SK-N-SH treated with all-trans-retinoic acid at 6 μM for 48 hours (cell line): ENCODE results near the gene PPP1R7.

ENCODE experiments used
- ATAC-seq: fragments of 200-7000 bp; cut with Tn5 transposase; 3 replicates; pipeline ENCODE4 v1.9.1; 2020; ENCODE audit warnings: mild to moderate bottlenecking, moderate library complexity
- ARNTL ChIP-seq: fragments of 450-650 bp; formaldehyde crosslinking; IDR thresholded peaks from 2 replicates; pipeline ENCODE4 v1.5.0; 2020; ENCODE audit warnings: low read depth, mild to moderate bottlenecking, moderate library complexity, borderline replicate concordance
- BACH2 ChIP-seq: fragments of 250-450 bp; sonication (Bioruptor Pico); IDR thresholded peaks from 2 replicates; pipeline ENCODE4 v1.9.0; 2021; ENCODE audit warnings: mild to moderate bottlenecking, borderline replicate concordance
- CSDC2 ChIP-seq: fragments of 250-450 bp; sonication (Bioruptor Pico); IDR thresholded peaks from 2 replicates; pipeline ENCODE4 v1.5.0; 2020; ENCODE audit warnings: mild to moderate bottlenecking, moderate library complexity
- ESRRG ChIP-seq: fragments of 250-450 bp; sonication (Bioruptor Pico); IDR thresholded peaks from 2 replicates; pipeline ENCODE4 v1.6.1; 2021; ENCODE audit warnings: mild to moderate bottlenecking
- GLIS3 ChIP-seq: fragments of 250-450 bp; sonication (Bioruptor Pico); IDR thresholded peaks from 2 replicates; pipeline ENCODE4 v1.5.0; 2020; ENCODE audit warnings: mild to moderate bottlenecking, moderate library complexity
- ISL1 ChIP-seq: fragments of 250-450 bp; sonication (Bioruptor Pico); IDR thresholded peaks from 2 replicates; pipeline ENCODE4 v2.1.2; 2022; ENCODE audit warnings: mild to moderate bottlenecking, moderate library complexity
- OSR1 ChIP-seq: fragments of 250-450 bp; sonication (Bioruptor Pico); IDR thresholded peaks from 2 replicates; pipeline ENCODE4 v1.8.0; 2022; ENCODE audit warnings: moderate library complexity, mild to moderate bottlenecking, inconsistent platforms
- PPARA ChIP-seq: fragments of 250-450 bp; sonication (Bioruptor Pico); IDR thresholded peaks from 2 replicates; pipeline ENCODE4 v1.5.0; 2020; ENCODE audit warnings: mild to moderate bottlenecking, borderline replicate concordance
- RARB ChIP-seq: fragments of 250-450 bp; sonication (Bioruptor Pico); IDR thresholded peaks from 2 replicates; pipeline ENCODE4 v1.8.0; 2021; ENCODE audit warnings: mild to moderate bottlenecking, moderate library complexity
- SNAI2 ChIP-seq: fragments of 250-450 bp; sonication (Bioruptor Pico); IDR thresholded peaks from 2 replicates; pipeline ENCODE4 v1.5.0; 2020; ENCODE audit warnings: mild to moderate bottlenecking, moderate library complexity
- TCF4 ChIP-seq: fragments of 250-450 bp; sonication (Bioruptor Pico); IDR thresholded peaks from 2 replicates; pipeline ENCODE4 v1.8.0; 2021; ENCODE audit warnings: mild to moderate bottlenecking, moderate library complexity, borderline replicate concordance
- TOX ChIP-seq: fragments of 250-450 bp; sonication (Bioruptor Pico); IDR thresholded peaks from 2 replicates; pipeline ENCODE4 v1.8.0; 2021; ENCODE audit warnings: mild to moderate bottlenecking, moderate library complexity, borderline replicate concordance
- ZC3H10 ChIP-seq: fragments of 250-450 bp; sonication (Bioruptor Pico); IDR thresholded peaks from 2 replicates; pipeline ENCODE4 v1.5.1; 2021; ENCODE audit warnings: mild to moderate bottlenecking, moderate library complexity
- ZFP3 ChIP-seq: fragments of 250-450 bp; sonication (Bioruptor Pico); IDR thresholded peaks from 2 replicates; pipeline ENCODE4 v1.5.0; 2020; ENCODE audit warnings: mild to moderate bottlenecking, moderate library complexity
- ZFP30 ChIP-seq: fragments of 450-650 bp; formaldehyde crosslinking; IDR thresholded peaks from 2 replicates; pipeline ENCODE4 v1.5.0; 2022; ENCODE audit warnings: mild to moderate bottlenecking, moderate library complexity
- ZNF565 ChIP-seq: fragments of 450-650 bp; formaldehyde crosslinking; conservative IDR thresholded peaks from 2 replicates; pipeline ENCODE4 v1.5.0; 2020; ENCODE audit warnings: low read depth, mild to moderate bottlenecking, moderate library complexity
- ZNF70 ChIP-seq: fragments of 450-650 bp; formaldehyde crosslinking; IDR thresholded peaks from 2 replicates; pipeline ENCODE4 v1.5.0; 2020; ENCODE audit warnings: mild to moderate bottlenecking, moderate library complexity
- ZNF8 ChIP-seq: fragments of 450-650 bp; formaldehyde crosslinking; IDR thresholded peaks from 2 replicates; pipeline ENCODE4 v1.5.0; 2020; ENCODE audit warnings: mild to moderate bottlenecking, moderate library complexity
- TF ChIP-seq, protein P1 (sequence below): fragments of 250-450 bp; sonication (Bioruptor Pico); IDR thresholded peaks from 2 replicates; pipeline ENCODE4 v1.5.0; 2020; ENCODE audit warnings: mild to moderate bottlenecking, moderate library complexity
- TF ChIP-seq, protein P2 (sequence below): fragments of 250-450 bp; sonication (Bioruptor Pico); IDR thresholded peaks from 2 replicates; pipeline ENCODE4 v1.5.1; 2020; ENCODE audit warnings: low read depth, mild to moderate bottlenecking, moderate library complexity
- TF ChIP-seq, protein P3 (sequence below): fragments of 250-450 bp; sonication (Bioruptor Pico); IDR thresholded peaks from 2 replicates; pipeline ENCODE4 v1.8.0; 2020; ENCODE audit warnings: mild to moderate bottlenecking, moderate library complexity, borderline replicate concordance
- TF ChIP-seq, protein P4 (sequence below): fragments of 250-450 bp; sonication (Bioruptor Pico); IDR thresholded peaks from 2 replicates; pipeline ENCODE4 v1.8.0; 2021; ENCODE audit warnings: low read depth, mild to moderate bottlenecking, moderate library complexity, borderline replicate concordance

The PPP1R7 gene

DNA sequence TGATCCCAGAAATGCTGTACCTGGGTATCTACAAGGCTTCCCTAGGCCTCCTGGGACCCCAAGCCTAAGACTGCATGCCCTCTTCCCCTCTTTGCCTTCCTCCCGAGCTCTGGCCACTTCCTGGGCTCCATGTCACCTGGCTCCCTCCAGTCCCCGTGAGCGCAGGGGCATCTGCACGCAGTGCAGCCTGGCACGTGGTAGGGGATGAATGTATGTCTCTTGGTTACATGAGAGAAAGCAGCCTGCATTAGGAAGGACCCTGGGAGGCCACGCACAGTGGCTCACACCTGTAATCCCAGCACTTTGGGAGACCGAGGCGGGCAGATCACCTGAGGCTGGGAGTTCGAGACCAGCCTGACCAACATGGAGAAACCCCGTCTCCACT, 16.8 kb upstream of the PPP1R7 start (continued):
- TF ChIP-seq, protein P1, sequence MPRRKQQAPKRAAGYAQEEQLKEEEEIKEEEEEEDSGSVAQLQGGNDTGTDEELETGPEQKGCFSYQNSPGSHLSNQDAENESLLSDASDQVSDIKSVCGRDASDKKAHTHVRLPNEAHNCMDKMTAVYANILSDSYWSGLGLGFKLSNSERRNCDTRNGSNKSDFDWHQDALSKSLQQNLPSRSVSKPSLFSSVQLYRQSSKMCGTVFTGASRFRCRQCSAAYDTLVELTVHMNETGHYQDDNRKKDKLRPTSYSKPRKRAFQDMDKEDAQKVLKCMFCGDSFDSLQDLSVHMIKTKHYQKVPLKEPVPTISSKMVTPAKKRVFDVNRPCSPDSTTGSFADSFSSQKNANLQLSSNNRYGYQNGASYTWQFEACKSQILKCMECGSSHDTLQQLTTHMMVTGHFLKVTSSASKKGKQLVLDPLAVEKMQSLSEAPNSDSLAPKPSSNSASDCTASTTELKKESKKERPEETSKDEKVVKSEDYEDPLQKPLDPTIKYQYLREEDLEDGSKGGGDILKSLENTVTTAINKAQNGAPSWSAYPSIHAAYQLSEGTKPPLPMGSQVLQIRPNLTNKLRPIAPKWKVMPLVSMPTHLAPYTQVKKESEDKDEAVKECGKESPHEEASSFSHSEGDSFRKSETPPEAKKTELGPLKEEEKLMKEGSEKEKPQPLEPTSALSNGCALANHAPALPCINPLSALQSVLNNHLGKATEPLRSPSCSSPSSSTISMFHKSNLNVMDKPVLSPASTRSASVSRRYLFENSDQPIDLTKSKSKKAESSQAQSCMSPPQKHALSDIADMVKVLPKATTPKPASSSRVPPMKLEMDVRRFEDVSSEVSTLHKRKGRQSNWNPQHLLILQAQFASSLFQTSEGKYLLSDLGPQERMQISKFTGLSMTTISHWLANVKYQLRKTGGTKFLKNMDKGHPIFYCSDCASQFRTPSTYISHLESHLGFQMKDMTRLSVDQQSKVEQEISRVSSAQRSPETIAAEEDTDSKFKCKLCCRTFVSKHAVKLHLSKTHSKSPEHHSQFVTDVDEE (CRISPR knock-in tag) = no peak
- TF ChIP-seq ZFP30 (no peak), BACH2 (CRISPR knock-in tag) (no peak)
- TF ChIP-seq, all 23 proteins: peak for 0

DNA sequence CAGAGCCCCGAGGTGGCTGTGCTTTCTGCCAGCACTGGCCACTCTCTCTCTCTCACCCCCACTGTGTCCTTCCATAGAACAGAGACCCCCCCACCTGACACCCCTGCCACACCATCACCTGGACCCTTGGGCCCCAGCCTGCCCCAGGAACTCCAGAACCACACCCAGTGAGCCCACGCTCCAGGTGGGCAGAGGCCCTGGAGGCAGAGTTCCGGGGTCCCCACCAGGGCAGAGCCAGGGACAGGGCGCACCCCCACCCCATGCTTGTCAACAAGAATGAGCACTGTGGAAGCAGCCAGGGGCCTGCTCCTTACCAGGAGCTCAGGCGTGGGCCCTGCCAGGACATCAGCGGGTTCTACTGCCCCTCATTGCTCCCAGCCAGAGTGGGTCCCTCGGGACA, 15.6 kb upstream of the PPP1R7 start:
- no peak for ATAC-seq
- TF ChIP-seq TOX (CRISPR knock-in tag) (no peak), ZNF565 (no peak), BACH2 (CRISPR knock-in tag) (no peak), CSDC2 (CRISPR knock-in tag) (no peak), ZC3H10 (no peak), ZNF8 (CRISPR knock-in tag) (no peak), ZFP3 (no peak), OSR1 (CRISPR knock-in tag) (no peak), RARB (CRISPR knock-in tag) (no peak), ARNTL (CRISPR knock-in tag) (no peak), ESRRG (CRISPR knock-in tag) (no peak), TCF4 (CRISPR knock-in tag) (no peak), PPARA (no peak), GLIS3 (no peak)
- TF ChIP-seq, protein P2, sequence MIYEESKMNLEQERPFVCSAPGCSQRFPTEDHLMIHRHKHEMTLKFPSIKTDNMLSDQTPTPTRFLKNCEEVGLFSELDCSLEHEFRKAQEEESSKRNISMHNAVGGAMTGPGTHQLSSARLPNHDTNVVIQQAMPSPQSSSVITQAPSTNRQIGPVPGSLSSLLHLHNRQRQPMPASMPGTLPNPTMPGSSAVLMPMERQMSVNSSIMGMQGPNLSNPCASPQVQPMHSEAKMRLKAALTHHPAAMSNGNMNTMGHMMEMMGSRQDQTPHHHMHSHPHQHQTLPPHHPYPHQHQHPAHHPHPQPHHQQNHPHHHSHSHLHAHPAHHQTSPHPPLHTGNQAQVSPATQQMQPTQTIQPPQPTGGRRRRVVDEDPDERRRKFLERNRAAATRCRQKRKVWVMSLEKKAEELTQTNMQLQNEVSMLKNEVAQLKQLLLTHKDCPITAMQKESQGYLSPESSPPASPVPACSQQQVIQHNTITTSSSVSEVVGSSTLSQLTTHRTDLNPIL = no peak
- TF ChIP-seq, protein P3, sequence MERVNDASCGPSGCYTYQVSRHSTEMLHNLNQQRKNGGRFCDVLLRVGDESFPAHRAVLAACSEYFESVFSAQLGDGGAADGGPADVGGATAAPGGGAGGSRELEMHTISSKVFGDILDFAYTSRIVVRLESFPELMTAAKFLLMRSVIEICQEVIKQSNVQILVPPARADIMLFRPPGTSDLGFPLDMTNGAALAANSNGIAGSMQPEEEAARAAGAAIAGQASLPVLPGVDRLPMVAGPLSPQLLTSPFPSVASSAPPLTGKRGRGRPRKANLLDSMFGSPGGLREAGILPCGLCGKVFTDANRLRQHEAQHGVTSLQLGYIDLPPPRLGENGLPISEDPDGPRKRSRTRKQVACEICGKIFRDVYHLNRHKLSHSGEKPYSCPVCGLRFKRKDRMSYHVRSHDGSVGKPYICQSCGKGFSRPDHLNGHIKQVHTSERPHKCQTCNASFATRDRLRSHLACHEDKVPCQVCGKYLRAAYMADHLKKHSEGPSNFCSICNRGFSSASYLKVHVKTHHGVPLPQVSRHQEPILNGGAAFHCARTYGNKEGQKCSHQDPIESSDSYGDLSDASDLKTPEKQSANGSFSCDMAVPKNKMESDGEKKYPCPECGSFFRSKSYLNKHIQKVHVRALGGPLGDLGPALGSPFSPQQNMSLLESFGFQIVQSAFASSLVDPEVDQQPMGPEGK (CRISPR knock-in tag) = no peak
- TF ChIP-seq, protein P4, sequence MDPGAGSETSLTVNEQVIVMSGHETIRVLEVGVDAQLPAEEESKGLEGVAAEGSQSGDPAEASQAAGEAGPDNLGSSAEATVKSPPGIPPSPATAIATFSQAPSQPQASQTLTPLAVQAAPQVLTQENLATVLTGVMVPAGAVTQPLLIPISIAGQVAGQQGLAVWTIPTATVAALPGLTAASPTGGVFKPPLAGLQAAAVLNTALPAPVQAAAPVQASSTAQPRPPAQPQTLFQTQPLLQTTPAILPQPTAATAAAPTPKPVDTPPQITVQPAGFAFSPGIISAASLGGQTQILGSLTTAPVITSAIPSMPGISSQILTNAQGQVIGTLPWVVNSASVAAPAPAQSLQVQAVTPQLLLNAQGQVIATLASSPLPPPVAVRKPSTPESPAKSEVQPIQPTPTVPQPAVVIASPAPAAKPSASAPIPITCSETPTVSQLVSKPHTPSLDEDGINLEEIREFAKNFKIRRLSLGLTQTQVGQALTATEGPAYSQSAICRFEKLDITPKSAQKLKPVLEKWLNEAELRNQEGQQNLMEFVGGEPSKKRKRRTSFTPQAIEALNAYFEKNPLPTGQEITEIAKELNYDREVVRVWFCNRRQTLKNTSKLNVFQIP = no peak

DNA sequence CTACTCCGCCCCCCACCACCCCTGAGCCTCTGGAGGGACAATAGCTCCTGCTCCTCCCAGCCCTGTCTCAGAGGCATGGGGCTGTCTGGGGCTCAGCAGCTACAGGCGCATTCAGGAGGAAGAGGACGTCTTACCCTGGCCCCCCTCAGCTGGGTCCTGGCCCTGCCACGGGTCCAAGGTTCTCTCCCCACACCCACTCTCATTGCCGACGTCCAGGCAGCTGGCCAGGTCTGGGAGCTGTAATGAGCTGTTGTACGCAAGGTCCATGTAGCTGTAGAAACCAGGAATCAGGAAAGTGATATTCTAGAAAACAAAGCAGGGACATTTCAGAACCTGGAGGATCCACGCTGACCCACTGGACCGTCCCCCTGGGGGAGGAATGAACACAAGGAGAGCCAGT, 14.5 kb upstream of the PPP1R7 start:
- TF ChIP-seq SNAI2 (CRISPR knock-in tag) (no peak), TCF4 (CRISPR knock-in tag) (no peak), RARB (CRISPR knock-in tag) (no peak), ISL1 (CRISPR knock-in tag) (no peak), BACH2 (CRISPR knock-in tag) (no peak), PPARA (no peak), ZNF8 (CRISPR knock-in tag) (no peak), GLIS3 (no peak), OSR1 (CRISPR knock-in tag) (no peak), TOX (CRISPR knock-in tag) (no peak), ESRRG (CRISPR knock-in tag) (no peak), ZNF565 (no peak), ZC3H10 (no peak), ZNF70 (CRISPR knock-in tag) (no peak), ARNTL (CRISPR knock-in tag) (no peak)
- TF ChIP-seq, protein P3 (CRISPR knock-in tag) = no peak
- TF ChIP-seq, protein P1 (CRISPR knock-in tag) = no peak
- TF ChIP-seq, protein P2 = no peak
- TF ChIP-seq, protein P4 = no peak
- no peak for ATAC-seq
